Keratinocyte (primary cell): Measurements from ENCODE around the gene MMS19.

Experiments used
- CTCF ChIP-seq, 3 experiments: IDR thresholded peaks in 1 of 3; conservative IDR thresholded peaks in 1 of 3; optimal IDR thresholded peaks in 1 of 3; 2 replicates in 2 of 3; 3 replicates in 1 of 3; pipeline versions ENCODE3 to v1.5.1; 2011; ENCODE audit warnings: low read length in 3 of 3, mild to moderate bottlenecking in 3 of 3, moderate library complexity in 2 of 3, control low read depth in 1 of 3, inconsistent platforms in 1 of 3; ENCODE audit not compliant: insufficient read depth in 2 of 3; ENCODE audit errors: extremely low read depth in 1 of 3
- EZH2 ChIP-seq: IDR thresholded peaks from one replicate; pipeline ENCODE4 v1.6.1; 2012; ENCODE audit warnings: inconsistent platforms, mild to moderate bottlenecking, low read length, moderate library complexity

GRCh38 chr10:97490592-97490991 is 7.6 kb downstream of the MMS19 start:
- TF ChIP-seq CTCF (optimal IDR thresholded peaks at IDR 0.05 in 1 of 3, IDR thresholded peaks at IDR 0.05 in 1 of 3, conservative IDR thresholded peaks at IDR 0.05 in 1 of 3; ENCODE audit: extremely low read depth in 1 of 3, insufficient read depth in 2 of 3, low read length in 3 of 3) (no peak), EZH2 (no peak)
